HuH-7.5 (cell line): ENCODE measurements around the gene TSEN15.

ENCODE experiments used
- DNase-seq: peaks from one replicate; pipeline ENCODE4 v3.0.0; 2011; ENCODE audit warnings: low spot score

TSEN15 gene

GRCh38 chr1:184051485-184052193, at the start of gene TSEN15:
Gene TSEN15 (plus strand): TSS chr1:184051730. CDS start chr1:184051756, 26 bp downstream.
- peak; percentile 52 for DNase-seq

DNA sequence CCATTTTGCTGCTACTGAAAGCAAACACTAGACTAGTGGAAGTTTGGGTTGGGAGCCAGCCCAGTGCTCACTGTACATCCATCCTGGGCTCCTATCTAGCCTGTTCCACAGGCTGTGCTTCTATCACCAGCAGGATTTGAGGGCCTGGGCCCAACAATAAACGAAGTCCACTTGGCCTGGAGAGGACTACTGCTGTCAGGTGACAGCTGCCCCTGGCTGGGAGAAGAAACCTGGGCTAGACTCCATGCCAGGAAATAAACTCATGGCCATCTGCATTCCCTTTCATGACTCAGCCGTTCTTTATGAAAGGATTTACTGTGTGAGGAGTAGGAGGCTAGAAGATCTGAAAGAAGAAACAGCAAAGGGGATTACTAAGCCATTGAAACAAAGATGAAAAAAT, 49.5 kb upstream of the TSEN15 start:
- no peak for DNase-seq

GRCh38 chr1:184004935-184005334, 46.6 kb upstream of the TSEN15 start:
- no peak for DNase-seq

- DNase-seq, result no peak
Measured at GRCh38 chr1:184005506-184005905, 46.0 kb upstream of the TSEN15 start.

DNA sequence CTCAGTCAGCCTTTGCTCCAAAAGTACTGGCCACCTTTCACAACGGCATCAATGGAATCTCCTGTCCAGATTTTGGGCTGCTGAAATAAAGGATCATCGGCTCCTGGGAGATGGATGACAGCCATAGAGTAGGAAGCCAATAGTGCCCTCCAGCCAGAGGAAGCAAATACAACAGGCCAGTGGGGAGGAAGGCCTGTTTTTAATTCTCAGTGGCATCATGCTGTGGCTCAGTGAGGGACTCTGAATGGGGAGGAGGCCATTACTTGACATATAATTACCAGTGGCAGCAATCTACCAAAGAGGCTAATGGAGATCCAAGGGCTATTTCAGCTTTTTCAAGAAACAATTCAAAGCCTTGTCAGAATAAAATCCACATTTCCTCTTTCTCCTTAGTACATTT, 40.7 kb upstream of the TSEN15 start:
- no peak for DNase-seq

GRCh38 chr1:184012187-184012586, 39.3 kb upstream of the TSEN15 start:
- DNase-seq, result no peak

GRCh38 chr1:184014271-184014670, 37.3 kb upstream of the TSEN15 start:
- no peak for DNase-seq

DNA sequence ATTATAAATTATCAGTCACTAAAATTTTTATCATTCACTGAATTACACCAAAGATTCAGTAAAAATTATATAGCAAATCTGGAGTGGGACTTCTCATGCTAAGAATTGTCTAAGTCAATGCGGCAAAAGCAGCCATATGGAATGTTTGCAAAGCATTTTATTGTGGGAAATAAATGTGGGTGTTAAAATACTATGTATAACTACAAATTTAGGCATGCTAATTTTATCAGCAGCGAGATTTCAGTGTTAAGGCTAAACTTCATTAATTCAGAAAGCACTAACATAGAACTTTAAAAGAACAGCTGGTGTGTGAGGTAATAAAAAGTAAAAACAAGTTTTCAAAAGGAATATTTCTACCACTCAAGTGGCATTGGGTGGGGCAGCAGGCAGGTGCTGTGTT, 35.4 kb upstream of the TSEN15 start:
- DNase-seq, result no peak

- no peak for DNase-seq
Measured at GRCh38 chr1:184017306-184017705, 34.2 kb upstream of the TSEN15 start.

- DNase-seq, result no peak
Measured at GRCh38 chr1:184018622-184019021, 32.9 kb upstream of the TSEN15 start.

GRCh38 chr1:184019069-184019468, 32.5 kb upstream of the TSEN15 start:
- no peak for DNase-seq

GRCh38 chr1:184019506-184019905, 32.0 kb upstream of the TSEN15 start:
- DNase-seq, result no peak

GRCh38 chr1:184020328-184020727, 31.2 kb upstream of the TSEN15 start:
- DNase-seq, result no peak

DNA sequence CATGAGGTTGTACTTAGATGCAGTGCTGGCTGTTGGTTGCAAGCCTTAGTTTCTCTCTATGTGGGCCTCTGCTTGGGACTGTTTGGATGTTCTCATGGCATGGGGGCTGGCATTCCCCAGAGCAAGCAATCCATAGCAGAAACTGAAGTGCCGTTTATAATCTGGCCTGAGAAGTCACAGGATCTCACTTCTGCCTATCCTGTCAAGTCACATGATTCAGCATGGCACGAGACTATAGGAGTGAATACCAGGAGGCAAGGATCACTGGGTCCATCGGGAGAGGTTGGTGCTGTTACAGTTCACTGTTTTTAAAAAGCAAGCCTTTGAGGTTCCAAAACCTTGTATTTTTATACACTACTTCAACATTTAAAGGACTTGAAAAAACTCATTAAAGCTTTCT, 30.7 kb upstream of the TSEN15 start:
- DNase-seq, result no peak

- DNase-seq, result no peak
Measured at GRCh38 chr1:184021728-184022127, 29.8 kb upstream of the TSEN15 start.

GRCh38 chr1:184022668-184023067, 28.9 kb upstream of the TSEN15 start:
- no peak for DNase-seq

- no peak for DNase-seq
Measured at GRCh38 chr1:184023171-184023570, 28.4 kb upstream of the TSEN15 start.

- no peak for DNase-seq
Measured at GRCh38 chr1:184025242-184025675, 26.3 kb upstream of the TSEN15 start.

DNA sequence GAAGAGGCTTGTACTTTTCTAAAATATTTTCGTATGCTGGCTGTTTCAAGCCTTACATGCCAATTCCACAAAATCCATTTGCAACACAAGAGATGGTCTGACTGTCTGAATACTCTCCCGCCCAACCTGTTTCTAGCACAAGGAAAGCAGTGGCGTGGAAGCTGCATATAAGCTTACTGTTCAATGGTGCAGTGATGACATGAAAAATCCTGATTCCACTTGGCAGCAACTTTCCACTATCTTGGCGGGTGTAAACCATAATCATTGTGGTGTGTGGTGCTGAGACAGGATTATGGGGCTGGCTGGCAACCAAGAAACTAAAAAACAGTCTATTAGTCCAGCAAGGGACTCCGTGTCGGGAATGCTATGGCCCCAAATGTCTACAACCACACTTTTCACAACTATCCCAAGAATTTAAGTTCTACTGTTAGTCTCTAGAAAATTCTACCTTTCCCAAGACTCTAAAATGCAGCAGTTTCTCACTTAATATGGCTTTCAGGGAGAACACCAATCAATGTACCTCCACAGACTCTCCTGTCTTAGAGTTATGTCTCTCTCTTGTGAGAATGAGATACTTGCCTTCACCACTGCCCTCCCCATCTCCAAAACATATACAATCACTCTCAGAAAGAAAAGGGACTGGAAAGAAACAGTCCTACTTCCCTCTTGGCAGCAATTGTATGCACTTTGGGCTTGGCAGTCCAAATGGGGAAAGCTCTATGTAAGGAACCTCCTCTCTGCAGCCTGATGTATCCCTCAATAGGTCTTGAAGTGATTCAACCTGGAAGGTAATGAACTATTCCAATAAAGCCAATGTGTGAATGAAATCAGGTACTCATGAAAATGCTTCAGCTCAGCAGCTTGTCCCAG, 23.5 kb upstream of the TSEN15 start:
- DNase-seq, result no peak

GRCh38 chr1:184028854-184029623, 22.5 kb upstream of the TSEN15 start:
- DNase-seq, result no peak

DNA sequence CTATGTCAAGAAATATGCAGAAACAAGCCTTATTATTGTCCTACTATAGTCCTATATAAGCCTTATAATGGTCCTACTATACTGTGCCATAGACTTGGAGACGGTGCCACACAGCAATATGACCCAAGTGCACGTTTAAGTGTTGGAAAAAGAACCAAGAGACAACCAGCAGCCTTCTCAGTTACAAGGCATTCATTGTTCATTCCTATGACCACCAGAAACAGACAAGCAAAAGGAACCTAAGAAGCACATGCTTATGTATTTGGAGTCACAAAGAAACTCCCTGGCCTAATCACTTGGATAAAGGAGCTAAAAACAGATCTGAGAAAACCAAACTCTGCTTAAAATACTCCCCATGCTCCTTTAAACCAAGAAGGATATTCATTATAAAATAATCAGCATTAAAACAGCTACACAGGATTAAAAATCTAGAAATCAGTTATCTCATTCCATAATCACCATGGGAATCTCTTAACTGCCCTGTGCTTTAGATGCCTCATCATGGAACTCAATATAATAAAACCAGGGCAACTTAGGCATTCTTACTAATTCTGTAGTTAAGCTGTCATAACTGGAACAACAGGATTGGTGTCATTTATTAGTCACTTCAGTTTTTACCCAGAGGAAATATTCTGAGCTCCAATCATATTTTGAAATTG, 21.0 kb upstream of the TSEN15 start:
- no peak for DNase-seq

GRCh38 chr1:184031092-184031408, 20.5 kb upstream of the TSEN15 start:
- DNase-seq, result no peak
